Inferior parietal cortex (tissue), 1 donor: ENCODE data around the gene POU6F2.

ENCODE experiments used
- DNase-seq: peaks from one replicate; pipeline ENCODE4 v3.0.0-alpha.2; 2016; ENCODE audit errors: extremely low spot score

The POU6F2 gene

DNA sequence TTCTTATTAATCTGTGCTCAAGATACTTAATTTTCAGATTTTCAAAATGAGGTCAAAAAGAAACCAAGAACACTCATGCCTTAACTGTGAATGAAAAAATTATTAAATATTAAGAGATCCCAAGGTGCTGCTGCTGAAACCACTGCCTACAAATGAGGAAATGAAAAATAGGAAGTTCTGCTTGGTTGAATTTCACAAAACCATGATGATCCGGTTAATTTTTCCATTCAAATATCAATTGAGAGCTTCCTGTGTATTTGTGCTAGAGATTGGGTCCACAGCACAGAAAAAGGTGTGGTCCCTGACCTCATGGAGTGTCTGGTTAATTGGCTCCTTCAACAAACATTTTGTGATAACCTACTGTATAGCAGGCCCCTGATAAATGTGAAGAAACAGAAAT, 455.8 kb downstream of the POU6F2 start:
- DNase-seq, result no peak

DNA sequence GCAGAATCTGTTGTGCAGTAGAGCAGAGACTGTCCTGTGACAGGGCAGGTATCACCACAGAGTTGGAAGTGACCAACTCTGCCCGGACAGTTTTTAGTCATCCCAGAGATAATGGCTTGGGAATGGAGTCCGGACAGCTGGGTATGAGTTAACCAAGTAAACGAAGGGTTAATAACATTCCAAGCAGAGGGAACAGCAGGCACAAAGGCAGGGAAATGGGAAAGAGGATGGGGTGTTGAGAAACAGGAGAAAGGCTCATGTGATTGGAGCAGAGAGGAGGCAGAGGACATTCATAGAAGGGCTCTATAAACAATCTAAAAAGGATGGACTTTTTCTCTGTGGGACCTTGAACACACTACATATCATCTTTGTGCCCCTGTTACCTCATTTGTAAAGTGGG, 456.3 kb downstream of the POU6F2 start:
- DNase-seq, result no peak

DNA sequence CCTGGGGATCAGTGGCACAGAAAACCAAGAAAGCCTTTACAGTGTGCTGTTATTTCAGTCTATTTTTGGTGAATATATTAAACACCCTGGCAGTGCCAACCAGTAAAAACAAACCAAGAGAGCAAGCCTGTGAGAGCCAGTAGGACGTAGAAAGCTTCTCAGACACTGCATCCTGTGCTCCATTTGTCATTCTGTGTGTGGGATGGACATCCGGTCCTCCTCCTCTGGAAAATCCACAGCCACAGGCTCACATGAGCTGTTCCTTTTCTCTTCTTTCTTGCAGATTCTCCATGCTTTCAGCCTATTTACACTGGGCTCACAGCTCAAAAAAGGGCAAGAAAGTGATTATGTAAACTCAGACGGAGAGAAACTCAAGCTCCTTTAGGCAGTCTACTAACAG, 468.8 kb downstream of the POU6F2 start:
- DNase-seq, result peak; percentile 49

DNA sequence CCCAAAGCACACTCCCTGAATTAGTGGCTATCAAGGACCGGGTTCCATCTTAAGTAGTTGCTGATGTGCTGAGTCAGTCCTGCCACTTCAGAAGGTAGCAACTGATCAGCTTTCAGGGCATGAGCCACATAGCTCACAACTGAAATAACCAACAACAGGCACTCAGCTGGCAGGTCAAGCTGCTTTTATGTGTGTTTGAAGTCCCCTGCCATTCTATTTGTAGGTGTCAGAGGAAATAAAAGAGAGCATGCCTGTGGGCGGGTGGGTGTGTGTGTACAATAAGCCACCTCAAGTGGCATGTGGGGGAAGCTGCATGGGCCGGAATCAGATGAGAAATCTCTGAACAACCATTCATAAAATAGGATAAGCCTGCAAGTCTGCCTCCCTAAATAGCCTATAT, 474.2 kb downstream of the POU6F2 start:
- no peak for DNase-seq

DNA sequence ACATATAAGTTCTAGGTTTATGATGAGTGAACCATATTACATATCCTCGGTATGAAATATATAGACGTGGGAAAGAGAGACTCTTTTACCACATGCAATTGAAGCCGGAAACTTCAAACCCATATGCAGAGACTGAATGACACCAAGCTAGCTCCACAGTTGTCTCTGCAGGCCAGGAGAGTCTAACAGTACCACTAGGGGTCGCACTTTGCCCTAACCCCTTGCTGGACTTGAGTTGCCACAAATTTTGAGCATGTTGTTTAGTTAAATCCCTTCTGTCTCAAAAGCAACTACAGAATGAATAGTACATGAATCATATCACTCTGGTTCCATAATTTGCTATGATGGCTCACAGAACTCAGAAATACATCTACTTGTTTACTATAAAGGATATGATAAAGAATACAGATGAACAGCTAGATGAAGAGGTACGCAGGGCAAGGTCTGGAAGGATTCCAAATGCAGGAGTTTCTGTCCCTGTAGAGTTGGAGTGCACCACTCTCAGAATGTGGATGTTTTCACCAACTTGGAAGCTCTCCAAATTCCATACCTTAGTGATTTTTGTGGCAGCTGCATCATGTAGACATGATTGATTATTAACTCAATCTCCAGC, 476.1 kb downstream of the POU6F2 start:
- DNase-seq, result no peak

DNA sequence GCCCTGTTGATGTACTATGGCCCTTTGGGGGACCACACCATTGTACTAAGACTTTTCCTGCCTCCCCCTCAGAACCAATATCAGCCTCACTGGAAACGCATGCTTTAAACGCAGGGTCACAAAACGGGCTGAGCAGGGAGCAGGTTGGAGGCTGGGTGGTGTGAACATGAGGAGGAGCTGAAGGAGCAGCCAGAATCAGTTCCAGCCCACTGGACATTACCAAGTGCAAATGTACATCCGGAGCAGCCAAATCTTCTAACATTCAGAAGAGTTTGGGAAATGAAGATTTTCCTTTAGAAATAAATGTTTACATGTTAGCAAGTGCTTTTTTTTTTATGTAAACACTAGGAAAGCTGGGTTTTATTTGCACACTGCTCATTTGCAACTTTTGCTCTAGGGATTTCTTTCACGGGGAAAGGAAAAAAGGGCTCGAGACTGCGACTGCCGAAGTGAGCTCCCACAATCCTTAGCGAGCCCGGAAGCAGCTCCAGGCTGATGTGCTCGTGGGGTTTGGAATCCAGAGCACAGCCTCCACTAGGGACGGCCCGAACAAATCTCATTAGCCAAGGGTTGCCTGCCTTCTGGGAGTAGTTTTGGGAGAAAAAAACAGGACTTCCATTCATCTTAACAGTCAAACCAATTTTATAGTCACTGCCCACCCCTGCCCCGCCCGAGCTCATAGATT, 480.5 kb downstream of the POU6F2 start:
- DNase-seq, result no peak

DNA sequence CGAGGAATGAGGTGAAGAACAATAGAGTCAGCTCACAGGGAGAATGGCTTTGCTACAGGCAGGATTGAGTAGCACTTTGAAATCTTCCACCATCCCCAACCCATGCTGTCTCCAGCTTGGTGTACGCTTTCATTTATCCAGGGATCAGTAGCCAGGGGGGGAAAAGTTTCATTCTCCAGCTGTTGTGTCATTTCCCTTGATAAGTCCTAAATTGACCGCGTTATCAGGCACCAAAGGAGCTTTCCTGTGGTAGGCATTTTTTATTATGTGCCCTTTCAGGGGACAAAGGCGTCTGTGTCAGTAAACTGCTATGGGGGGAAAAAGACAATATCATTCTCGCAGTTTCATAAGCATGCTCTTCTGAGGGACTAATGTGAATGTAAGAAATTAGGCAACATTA, 481.9 kb downstream of the POU6F2 start:
- DNase-seq, result no peak

DNA sequence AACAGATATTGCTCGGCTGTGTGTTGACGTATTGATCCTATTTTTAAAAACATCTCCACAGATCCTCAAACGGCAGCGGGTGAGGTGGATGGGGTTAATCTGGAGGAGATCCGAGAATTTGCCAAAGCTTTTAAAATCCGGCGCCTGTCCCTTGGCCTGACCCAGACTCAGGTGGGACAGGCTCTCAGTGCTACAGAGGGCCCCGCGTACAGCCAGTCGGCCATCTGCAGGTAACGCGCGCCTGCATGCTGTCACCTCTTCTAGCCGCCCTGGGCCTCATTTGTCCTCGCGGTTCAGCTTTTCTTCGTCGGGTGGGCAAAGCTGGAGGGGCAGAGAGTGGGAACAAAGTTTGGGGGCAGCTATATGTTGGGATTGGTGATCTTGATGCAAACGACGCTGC, 482.8 kb downstream of the POU6F2 start:
- DNase-seq, result no peak

DNA sequence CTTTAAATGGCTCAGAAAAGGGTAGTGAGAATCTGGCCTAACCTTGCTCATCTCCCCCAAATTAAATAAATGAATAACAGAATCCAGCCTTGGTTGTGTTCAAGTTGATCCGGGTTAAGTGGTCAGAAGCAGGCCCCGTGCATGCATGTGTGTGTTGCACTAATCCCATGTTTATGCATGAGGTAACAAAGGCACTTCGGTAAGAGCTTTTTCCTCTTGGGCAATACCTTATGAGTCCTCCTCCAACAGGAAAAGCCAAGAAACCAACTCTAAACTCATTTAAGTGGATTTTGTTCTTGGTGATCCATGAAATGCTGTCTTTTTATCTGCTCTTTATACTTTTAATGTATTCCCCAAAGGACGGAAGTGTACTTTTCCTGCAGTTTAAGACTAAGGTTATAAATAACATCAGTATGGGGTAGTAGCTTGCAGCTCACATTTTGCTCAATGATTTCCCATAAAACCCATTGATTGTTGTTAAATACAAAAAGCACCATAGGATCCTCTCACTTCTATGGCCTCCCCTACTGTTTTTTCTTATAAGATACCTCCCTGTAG, 483.6 kb downstream of the POU6F2 start:
- DNase-seq, result no peak

DNA sequence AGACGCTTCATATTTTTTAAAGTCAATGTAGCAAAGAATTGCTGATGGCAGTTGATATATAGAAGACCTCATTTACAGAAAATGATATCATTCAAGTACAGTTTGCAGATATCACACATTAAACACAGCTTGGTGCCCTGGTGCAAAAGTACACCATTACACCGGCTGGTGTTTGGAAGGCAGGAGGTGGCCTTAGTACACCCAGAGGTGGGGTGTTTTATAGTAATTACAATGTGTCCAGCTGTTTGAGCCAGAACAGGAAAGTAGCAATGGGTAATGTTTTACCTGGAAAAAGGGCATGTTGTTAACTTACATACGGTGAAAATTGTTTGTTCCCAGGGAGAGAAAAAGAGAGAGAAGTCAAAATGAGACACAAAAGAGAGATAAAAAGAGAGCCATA, 485.5 kb downstream of the POU6F2 start:
- DNase-seq, result no peak

DNA sequence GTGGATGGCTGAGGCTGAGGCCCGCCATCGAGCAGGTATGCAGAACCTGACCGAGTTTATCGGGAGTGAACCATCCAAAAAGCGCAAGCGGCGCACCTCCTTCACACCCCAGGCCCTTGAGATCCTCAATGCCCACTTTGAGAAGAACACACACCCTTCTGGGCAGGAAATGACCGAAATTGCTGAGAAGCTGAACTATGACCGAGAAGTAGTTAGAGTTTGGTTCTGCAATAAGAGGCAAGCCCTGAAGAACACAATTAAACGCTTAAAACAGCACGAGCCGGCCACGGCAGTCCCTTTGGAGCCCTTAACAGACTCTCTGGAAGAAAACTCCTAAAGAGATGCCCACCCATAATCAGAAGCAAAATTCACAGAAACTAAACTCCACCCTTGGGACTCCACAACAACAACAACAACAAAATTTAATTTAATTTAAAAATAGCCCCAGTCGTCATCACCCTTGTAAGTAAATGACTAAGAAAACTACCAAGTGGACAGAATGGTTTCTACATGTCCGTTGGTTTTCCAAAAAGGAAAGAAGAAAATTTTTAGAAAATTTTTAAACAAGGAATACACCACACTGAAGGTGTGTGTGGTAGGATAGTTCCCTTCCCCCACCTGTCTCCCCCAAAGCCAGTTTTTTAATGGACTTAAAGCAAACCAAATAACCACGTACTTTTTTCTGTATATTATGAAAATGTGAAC, 486.8 kb downstream of the POU6F2 start:
- no peak for DNase-seq

DNA sequence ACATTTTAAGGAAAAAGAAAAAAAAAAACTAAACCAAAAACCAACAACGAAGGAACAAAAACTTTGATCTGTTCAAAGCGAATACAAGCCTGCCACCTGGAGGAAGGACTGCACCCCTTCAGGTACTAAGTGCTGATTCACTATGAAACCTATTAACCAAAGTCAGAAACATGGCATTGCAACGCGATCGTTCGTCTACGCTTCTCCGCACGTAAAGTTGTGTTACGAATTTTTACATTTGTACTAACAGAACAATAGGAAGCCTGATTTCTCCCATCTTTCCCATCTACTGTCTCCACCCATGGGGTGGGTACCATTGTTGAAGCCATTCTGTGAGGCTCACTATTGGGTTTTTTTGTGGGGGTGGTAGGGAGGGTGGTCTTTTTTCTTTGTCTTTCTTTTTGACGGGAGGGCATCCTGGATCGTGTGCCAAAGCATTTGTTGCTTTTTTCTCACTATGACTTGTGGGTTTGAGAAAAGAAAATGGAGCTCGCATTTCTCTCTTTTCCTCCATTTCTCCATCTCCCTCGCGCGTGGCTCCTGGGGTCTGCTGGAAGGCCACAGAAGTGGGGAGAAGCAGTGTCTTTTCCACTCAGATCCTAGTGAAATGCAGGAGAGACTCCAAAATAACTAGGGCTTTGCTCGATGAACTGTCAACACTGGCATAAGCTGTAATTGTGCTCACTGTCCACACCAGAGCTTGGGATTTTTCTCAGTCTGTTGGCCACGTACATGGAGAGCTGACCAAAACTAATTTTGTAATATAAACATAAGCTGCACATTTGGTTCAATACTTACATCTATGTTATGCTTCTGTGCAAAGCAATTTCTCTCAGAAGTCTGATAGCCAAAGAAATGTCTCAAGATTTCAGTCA, 487.6 kb downstream of the POU6F2 start:
- DNase-seq, result peak; percentile 72

DNA sequence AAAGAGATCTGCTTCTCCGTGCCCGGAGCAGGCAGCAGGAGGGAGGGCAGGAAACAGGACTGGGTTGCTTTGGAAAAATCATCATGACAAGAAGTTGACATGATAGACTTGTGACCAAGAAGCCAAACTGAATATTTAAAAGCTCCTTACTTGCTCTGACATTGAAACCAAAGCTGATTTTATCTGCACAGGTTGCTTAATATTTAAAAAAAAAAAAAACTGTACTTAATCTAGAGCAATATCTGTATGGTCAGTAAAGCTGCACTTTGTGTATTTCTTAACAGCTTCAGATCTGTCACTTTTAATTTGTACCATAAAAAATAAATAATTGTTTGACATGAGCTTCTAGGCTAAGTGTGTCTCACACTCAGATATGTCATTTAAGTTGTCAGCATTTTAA, 490.6 kb downstream of the POU6F2 start:
- DNase-seq, result no peak

DNA sequence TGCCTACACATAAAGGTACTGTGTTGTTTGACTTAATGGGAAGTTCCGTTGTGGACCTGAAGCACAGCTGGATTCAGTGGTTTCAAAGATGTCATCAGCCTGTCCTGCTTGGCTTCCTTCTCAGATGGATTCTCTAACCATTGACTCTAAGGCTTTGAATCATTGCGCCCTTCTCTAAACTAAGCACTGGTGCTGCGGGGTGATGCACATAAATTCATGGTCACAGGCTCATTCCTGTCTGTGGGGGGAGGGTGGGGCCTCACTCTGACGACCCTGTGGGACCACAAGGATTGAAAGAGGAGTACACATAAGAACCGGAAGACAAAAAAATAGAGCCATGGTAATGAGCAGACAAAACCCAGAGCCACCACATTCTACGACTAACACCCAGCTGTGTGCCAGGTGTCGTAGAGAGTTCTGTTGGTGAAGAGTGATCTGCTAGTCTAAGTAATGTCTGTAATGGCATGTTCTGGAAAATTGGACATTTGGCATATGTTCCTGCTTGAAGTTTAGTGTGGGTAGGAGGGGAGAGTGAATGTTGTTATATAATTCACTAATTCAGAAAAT, 491.2 kb downstream of the POU6F2 start:
- no peak for DNase-seq

DNA sequence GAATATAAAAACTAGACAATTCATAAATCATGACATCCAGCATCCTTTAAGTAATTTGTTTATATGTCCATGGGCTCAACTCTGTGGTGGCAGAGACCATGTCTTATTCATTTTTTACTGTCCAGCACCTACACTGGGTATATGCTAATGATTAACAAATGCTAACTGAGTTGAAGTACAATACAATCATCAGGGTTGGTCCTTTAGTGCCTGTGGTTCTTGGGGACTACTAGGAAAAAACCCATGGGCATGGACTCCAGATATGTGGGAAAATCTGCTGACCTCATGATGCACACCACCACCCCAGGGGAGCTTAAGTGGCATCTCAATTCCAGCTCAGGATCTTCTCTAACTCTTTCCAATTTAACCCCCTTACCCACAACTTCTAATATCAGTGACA, 503.2 kb downstream of the POU6F2 start:
- no peak for DNase-seq

DNA sequence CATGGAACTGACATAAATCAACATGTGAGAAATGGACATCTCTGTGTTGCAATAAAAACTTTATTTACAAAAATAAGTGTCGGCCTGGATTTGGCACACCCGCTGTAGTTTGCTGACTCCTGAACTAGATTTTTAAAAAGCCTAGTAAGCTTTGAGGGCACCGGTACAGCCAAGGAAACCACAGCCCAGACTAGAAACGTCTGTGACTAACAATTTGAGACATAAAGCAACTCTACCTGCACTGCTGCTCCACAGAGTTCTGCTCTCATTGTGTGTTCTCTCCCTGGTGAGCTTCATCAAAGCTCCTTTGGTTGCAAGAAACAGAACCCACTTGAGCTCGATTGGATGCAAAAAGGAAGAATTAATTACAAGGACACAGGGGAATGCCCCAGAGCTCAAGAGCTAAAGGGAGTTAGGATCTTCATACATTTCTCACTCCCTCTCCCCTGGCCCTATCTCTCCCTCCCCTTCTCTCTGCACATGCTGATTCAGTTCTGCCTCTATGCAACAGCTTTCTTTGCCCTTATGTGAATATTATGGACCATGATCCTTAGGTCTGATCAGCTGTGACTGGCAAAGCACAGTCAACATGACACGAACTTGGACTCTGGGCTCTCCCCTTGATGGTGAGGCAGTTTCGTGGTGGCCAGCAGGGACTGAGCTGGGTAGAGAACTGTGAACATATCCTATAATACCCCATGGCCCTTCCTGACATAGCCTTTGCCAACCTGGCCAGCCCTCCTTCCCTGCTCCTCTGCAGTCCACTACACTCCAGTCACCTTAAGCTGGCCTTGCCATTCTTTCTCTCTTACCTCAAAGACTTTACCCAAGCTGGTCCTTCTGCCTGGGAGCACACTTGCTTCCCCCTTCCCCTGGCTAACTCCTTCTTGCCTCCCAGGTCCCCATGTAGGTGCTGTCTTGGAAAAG, 511.0 kb downstream of the POU6F2 start:
- DNase-seq, result no peak

DNA sequence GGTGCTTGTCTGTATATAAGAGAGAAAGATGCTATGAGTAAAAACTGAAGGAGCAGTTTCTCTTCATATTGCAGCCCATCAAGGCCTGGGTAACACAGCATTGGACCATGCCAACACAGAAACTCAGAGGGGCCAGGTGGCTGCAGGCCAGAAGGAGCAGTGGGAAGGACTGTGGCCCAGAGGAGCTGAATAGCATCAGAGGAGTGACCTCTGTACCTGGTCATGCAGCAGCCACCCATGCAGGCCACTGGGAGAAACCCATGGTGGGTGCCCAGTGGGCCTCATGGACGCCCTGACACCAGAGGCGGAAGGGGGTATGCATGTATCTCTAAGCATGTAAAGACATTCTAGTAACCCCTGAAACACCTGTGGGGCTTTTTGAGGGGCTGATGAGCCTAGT, 512.6 kb downstream of the POU6F2 start:
- no peak for DNase-seq

DNA sequence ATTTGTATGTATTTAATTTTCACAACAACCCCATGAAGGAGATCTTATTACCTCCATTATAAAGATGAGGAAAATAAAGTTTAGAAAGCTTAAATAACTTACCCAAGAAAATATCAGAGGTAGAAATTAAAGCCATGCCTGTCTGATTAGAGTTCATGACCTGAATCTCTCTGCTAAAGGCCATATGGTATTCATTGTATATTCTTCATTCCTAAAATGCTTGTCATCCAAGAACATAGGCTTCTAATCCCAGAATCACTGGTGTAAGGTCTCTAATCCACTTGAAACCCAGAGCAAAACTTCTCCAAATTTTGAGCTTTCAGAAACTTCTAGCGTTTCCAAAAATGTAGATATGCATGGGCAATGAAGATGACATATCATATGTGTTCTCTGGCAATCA, 516.2 kb downstream of the POU6F2 start:
- DNase-seq, result no peak

DNA sequence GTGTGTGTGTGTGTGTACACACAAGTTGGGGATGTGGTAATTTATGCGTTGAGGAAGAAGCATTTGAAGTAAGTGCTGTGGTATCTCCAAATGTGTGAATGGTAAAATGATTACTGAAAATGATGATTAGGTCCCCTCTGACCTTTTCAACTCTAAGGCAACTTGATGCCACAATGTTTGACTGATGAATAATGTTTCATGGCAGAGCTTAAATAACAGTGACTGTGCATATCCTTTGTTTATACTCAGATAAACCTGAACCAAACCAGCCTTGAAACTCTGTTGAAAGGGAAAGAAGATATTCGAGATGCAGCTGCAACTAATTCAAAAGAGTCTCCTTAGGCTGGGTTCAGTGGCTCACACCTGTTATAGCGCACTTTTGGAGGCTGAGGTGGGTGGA, 523.6 kb downstream of the POU6F2 start:
- DNase-seq, result no peak

DNA sequence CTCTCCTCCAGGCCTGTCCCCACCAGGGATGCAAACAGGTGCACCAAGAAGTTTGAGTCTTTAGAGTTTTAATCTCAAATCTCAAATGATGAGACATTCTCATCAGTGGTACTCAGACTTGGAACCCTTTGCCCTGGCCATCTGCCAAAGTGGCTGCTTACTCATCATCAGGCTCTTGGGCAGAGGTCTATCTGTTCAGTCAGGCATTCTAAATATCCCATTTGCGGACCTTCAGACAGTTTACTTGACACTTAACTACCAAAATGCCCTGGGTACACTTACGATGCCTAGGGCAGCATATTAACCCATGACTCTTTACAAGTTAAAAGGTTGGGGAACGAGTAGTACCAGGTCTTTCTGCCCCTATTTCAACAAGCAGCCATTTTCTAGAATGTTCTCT, 527.3 kb downstream of the POU6F2 start:
- DNase-seq, result no peak
